HepG2 (cell line): ENCODE data around the gene MRE11.

ENCODE experiments used
- KDM5A ChIP-seq: fragments of 200-600 bp; sonication (generic); IDR thresholded peaks from 2 replicates; pipeline ENCODE4 v1.7.0; 2018; ENCODE audit warnings: antibody characterized with exemption, mild to moderate bottlenecking, low read length, borderline replicate concordance
- MXI1 ChIP-seq: IDR thresholded peaks from 3 replicates; pipeline ENCODE4 v1.6.1; 2012; ENCODE audit warnings: low read depth, low read length, inconsistent platforms, borderline replicate concordance
- ZBTB7A ChIP-seq: sonication (generic); formaldehyde crosslinking; IDR thresholded peaks from 2 replicates; pipeline ENCODE4 v1.8.0; 2022; ENCODE audit warnings: mild to moderate bottlenecking, missing genetic modification reagents

GRCh38 chr11:94481342-94481741 is 12.3 kb downstream of the MRE11 start:
- TF ChIP-seq KDM5A (no peak), ZBTB7A (no peak), MXI1 (no peak)
